Activated CD4-positive, CD25-positive, alpha-beta regulatory T cell (primary cell): ENCODE results near the gene DENND1A.
"Not testable (repeated sequence)": the region's sequence is repeated elsewhere in the genome, so short reads cannot be mapped to it uniquely, and the experiment has no call there.

Source experiments
- DNase-seq, 4 experiments: peaks; one replicate each; lab custom pipeline; 2025; lab: John Stamatoyannopoulos, UW

The DENND1A gene

GRCh38 chr9:123649909-123650308, 280.0 kb downstream of the DENND1A start:
- DNase-seq, result no peak

GRCh38 chr9:123647145-123647544, 282.8 kb downstream of the DENND1A start:
- DNase-seq, result no peak

GRCh38 chr9:123645762-123646161, 284.2 kb downstream of the DENND1A start:
- no peak for DNase-seq

- DNase-seq, result no peak
Observed at GRCh38 chr9:123645126-123645525, 284.8 kb downstream of the DENND1A start.

- no peak for DNase-seq
Observed at GRCh38 chr9:123643518-123643917, 286.4 kb downstream of the DENND1A start.

- DNase-seq, result no peak
Observed at GRCh38 chr9:123642291-123643278, 287.3 kb downstream of the DENND1A start.

- DNase-seq, result no peak
Observed at GRCh38 chr9:123640792-123641222, 289.1 kb downstream of the DENND1A start.

GRCh38 chr9:123639743-123640142, 290.2 kb downstream of the DENND1A start:
- no peak for DNase-seq

GRCh38 chr9:123637945-123638634, 291.8 kb downstream of the DENND1A start:
- no peak for DNase-seq

- DNase-seq, result no peak
Observed at GRCh38 chr9:123637606-123637944, 292.4 kb downstream of the DENND1A start.

GRCh38 chr9:123636805-123637204, 293.1 kb downstream of the DENND1A start:
- DNase-seq, result not testable (repeated sequence)

- DNase-seq, result no peak
Observed at GRCh38 chr9:123631862-123632261, 298.1 kb downstream of the DENND1A start.

- no peak for DNase-seq
Observed at GRCh38 chr9:123630233-123630632, 299.7 kb downstream of the DENND1A start.

- no peak for DNase-seq
Observed at GRCh38 chr9:123629531-123629930, 300.4 kb downstream of the DENND1A start.

GRCh38 chr9:123622711-123623241, 307.1 kb downstream of the DENND1A start:
- DNase-seq, result no peak

- DNase-seq, result no peak
Observed at GRCh38 chr9:123620239-123620638, 309.7 kb downstream of the DENND1A start.

- DNase-seq, result no peak
Observed at GRCh38 chr9:123617952-123618678, 311.8 kb downstream of the DENND1A start.

- DNase-seq, result no peak
Observed at GRCh38 chr9:123617286-123617685, 312.6 kb downstream of the DENND1A start.

- no peak for DNase-seq
Observed at GRCh38 chr9:123616707-123617106, 313.2 kb downstream of the DENND1A start.

- DNase-seq, result no peak
Observed at GRCh38 chr9:123615381-123615780, 314.5 kb downstream of the DENND1A start.

- no peak for DNase-seq
Observed at GRCh38 chr9:123614306-123615263, 315.3 kb downstream of the DENND1A start.
